HG03060 (cell line): ENCODE data around the gene OR6Y1.

Source experiments
- ATAC-seq: cut with Tn5 transposase; IDR thresholded peaks from one replicate; pipeline ENCODE4 v1.9.1; 2021; ENCODE audit warnings: low read depth, moderate number of reproducible peaks; ENCODE audit not compliant: unreplicated experiment

Gene OR6Y1, protein sequence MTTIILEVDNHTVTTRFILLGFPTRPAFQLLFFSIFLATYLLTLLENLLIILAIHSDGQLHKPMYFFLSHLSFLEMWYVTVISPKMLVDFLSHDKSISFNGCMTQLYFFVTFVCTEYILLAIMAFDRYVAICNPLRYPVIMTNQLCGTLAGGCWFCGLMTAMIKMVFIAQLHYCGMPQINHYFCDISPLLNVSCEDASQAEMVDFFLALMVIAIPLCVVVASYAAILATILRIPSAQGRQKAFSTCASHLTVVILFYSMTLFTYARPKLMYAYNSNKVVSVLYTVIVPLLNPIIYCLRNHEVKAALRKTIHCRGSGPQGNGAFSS

DNA sequence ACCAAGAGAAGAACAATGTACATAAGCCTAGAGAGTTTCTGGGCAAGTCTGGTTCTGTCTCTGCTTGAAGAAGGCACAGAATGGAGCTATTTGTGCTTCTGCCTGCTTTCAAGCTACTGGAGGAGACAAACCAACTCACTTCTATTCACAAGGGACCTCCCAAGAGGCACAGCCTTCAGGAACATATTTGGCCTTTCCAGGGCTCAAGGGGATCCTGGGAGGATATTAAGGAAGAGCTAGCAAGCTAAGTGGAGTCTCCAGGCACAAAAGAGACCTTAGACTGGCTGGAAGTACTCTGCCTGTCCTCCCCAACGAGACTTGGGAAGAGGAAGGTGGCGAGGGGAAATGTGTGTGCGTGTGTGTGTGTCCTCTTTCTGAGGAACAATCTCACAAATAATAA lies at the start of gene OR6Y1:
Gene OR6Y1, minus strand, starts transcription at position 54 of the 400 bp plus-strand sequence. CDS start 6,300 bp downstream, outside the sequence.
- no peak for ATAC-seq

DNA sequence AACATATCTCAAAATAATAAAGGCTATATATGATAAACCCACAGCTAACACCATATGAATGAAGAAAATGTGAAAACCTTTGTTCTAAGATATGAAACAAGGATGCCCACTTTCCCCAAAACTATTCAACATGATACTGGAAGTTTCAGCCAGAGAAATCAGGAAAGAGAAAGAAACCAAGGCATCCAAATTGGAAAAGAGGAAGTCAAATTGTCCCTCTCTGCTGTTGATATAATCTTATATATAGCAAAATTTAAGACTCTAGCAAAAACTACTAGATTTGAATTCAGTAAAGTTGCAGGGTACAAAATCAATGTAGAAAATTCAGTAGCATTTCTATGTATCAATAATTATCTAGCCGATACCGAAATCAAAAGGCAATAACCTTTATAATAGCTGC lies 46.5 kb upstream of the OR6Y1 start:
- ATAC-seq = no peak

DNA sequence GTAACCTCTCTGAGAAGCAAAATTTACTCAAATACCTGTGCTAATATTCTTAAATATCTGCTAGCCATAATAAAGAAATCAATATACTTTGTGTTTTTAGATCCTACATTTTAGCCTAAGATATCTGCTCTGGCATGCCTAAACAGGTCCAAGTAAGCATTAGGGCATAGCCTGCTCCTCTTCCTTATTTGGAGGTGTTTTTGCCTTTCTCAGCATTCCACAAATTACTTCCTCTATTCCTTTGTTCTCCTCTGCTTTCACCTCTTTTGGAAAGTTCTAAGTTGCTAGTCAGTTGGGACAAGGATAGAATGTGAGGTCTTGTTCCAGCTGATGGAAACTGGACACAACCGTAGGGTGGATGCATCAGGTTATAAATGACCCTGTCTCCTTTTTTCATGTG lies 32.7 kb upstream of the OR6Y1 start:
- no peak for ATAC-seq

DNA sequence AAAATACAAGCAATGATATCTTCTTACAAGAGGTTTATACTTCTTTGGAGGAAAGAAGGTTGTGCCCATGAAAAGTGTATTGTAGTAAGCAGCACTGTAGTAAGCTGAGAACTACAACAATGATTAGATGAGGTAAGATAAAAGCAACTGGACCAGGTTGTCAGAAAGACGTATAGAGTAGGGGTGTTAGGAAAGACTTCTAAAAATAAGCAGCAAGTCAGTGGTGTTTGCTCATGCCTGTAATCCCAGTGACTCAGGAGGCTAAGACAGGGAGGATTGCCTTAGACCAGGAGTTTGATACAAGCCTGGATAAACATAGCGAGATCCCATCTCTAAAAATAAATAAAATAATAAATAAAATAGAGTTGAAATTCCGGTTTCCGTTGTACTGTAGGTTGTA lies 29.8 kb upstream of the OR6Y1 start:
- no peak for ATAC-seq

DNA sequence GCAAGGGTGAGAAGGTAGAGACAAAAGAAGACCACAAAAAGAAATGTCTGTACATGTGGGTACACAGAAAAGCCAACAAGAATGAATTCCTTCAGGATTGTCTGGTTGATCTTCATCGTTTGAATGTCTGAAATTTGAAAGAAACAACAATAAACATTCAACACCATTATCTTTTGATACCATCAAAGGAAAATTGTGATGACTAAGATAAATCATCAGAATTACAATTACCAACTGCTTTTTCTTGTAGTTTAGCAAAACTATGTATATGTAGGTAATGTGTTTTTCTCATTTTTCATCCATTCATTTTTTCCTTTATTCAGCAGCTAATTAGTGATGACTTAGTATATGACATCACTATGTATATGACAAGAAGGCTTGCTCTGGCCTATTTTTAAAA lies 25.5 kb upstream of the OR6Y1 start, which contains the start of gene OR10X1:
Gene OR10X1, minus strand, starts transcription at position 167 of the 400 bp plus-strand sequence. Its CDS starts 0 bp downstream, at position 167.
- ATAC-seq = no peak

DNA sequence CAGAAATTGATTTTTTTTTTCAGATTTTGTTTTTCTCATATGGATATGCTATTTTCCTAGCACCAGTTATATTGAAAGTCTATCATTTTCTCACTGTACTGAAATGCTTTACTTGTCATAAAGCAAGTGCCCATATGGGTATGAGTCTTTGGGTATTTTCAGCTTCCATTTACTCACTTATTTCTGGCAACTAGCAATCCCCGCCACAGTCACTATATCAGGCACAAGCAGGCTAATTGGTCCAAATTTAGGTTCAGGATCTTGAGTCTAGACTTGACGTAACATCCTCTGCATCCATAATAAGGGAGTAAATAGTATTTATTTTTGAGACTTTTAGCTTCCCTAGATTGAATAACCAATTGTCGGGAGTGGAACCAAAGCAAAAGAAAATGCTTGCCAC lies 23.4 kb upstream of the OR6Y1 start:
- no peak for ATAC-seq

DNA sequence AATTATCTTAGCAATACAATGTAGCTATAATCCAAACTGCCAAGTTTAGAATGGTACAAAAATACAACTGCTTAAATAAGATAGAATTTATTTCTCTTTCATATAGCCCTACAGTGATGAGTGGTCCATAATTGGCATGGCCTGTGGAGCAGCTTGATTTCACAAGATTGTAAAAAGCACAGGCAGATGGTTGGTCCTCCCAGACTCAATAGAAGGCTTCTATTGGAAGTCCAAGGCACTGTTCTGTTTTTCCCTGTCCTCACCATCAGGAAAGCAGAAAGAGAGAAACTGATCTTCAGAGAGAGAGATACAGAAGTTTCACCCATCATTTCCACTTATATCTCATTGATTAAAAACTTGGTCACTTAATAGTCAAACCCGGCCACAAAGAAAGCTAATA lies 18.0 kb upstream of the OR6Y1 start:
- ATAC-seq = no peak

DNA sequence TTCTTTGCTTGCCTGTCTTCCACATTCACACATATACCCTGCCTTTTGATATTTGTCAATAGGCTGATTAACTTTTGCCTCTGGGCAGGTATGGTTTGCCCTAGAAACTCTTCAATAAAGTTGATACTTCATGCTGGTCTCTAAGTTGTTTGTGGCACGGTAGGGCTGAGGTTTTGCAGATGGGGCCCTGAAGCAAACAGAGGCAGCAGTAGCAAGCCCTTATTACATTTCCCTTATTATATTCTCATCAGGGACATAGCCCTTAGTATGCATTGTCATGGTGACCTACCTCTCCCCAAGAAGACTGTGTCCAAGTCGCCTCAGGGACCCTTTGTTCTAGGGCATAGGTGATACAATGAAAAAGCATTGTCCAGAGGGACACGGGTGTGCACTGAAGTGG lies 16.3 kb upstream of the OR6Y1 start, which contains the start of gene OR6P1:
Gene OR6P1, minus strand, starts transcription at position 101 of the 400 bp plus-strand sequence. CDS start 6,976 bp downstream, outside the sequence.
- ATAC-seq = no peak

DNA sequence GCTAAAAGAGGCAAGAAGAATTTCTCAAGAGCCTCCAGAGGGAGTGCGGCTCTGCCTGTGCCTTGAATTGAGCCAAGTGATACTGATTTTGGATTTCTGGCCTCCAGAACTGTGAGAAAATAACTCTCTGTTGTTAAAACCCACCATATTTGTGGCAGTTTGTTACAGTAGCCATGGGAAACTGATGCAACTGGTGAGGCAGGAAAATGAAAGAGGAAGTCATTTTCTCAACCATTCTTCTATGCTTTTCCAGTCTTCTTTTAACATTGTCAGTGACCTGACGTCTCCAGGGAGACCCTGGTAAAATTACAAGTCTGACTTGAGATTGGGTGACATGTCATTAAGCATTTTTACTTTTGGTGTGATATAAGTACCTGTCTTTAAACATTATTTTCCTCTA lies 10.4 kb upstream of the OR6Y1 start:
- no peak for ATAC-seq

DNA sequence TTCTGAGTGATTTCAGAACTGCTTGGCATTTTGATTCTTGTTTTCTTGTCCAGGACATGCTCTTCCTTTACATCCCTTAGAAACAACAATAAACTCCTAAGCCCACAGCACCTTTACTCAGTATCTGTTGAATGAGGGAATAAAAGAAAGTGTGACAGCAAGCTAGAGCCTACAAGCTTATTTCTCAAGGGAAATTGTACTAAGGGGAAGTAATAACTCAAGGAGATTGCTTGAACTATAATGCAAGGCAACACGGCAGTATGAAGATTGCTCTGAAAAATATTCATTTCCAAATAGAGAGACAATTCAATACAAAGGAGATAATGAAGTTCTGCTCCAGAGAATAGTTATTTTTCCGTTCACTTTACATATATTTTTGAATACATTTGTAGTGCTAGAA lies 9.6 kb upstream of the OR6Y1 start:
- no peak for ATAC-seq

DNA sequence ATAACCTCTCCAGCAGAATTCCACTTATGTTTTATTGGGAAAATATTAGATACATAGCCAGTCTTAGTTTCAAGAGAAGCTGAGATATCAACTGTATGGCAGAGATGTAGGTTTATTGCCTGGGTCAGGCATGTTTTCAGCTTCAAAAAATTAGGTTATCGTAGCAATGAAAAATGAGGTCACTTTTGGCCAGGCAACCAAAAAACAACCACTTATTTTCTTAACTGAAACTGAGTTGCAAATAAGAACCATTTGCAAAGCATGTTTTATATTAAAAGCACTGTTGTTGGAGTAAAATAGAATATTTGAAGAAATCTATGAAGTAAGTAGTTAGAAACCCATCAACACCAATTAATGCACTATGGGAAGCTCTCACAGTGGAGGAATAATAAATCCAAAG lies 5.5 kb upstream of the OR6Y1 start:
- ATAC-seq = no peak

DNA sequence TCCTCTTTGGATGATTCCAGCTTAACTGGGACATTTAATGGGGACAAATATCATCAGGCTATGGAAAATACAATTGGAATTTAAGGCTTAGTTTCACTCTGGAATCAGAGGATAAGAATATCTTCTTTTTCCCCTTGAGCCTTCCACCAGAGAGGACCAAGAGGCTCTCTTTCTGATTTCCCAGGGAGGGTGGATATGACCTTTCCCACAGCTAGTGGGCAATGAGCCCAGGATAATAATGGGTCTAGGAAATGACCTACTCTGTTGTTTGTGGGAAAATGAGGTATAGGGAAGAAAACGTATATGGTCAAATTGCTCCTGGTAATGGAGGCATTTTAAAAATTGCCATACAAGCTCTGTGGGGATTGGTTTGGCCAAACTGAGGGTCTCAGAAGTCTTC lies 1.9 kb downstream of the OR6Y1 start:
- no peak for ATAC-seq

DNA sequence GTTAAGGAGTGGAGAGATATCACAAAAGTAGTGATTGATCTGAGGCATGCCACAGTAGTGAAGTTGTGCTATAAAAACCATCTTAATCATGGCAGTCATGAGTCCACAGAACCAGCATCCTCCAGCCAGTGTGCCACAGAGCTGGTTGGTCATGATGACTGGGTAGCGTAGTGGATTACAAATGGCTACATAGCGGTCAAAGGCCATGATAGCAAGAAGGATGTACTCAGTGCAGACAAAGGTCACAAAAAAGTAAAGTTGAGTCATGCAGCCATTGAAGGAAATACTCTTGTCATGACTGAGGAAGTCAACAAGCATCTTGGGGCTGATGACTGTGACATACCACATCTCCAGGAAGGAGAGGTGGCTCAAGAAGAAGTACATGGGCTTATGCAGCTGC lies 6.7 kb downstream of the OR6Y1 start:
- no peak for ATAC-seq

DNA sequence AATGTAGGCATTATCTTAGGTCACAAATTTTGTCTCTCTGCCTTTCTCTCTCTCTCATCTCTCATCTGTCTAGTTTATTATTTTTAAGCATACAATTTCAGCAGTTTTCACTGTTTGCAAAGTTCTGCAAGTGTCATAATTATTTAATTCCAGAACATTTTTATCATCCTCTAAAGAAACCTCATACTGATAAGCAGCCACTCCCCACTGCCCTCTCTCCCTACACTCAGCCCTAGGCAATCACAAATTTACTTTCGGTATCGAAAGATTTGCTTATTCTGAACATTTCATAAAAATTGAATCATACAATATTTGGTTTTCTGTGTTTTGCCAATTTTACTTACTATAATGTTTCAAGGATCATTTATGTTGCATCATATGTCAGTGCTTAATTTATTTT lies 16.6 kb downstream of the OR6Y1 start:
- no peak for ATAC-seq

DNA sequence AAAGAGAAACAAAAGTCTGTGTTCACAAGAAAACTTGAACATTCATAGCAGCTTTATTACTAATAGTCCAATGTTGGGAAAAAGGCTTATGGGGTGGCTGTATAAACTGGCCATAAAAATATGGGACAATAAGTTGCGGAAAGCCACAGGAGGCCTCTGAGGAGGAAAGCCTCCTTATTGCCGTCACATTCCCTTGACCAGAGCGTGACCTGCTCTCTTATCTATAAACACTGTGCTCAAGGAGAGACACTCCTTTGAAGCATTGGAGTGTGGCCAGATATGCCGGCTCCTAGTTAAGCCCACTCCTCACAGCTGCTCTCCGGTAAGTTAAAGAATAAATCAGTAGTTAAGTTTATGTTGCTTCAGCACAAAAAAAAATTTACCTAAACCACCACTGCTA lies 19.7 kb downstream of the OR6Y1 start:
- ATAC-seq = no peak

DNA sequence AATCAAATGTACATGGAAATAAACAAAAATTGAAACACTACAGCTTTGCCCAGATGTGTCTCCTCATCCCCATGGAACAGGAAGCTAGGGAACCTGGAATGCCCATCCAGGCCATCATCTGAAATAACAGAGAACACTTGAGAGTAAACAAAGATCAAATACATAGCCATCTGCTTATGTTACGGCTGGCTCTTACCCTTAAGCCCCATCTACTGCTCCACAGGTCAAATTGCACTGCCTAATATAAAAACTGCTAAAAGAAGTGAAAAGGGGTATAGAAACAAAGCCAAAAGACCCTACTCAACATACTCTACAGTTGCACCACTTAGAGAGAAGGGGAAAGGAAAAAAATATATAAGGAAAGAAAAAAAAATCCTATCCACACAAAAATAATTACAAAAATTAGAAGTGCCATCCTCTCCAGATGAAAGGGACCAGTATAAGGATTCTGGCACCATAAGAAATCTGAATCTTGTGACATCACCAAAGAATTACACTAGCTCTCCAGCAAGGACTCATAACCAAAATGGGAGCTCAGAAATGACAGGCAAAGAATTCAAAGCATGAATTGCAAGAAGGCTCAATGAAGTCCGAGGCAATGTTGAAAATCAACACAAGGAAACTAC lies 26.9 kb downstream of the OR6Y1 start:
- no peak for ATAC-seq

DNA sequence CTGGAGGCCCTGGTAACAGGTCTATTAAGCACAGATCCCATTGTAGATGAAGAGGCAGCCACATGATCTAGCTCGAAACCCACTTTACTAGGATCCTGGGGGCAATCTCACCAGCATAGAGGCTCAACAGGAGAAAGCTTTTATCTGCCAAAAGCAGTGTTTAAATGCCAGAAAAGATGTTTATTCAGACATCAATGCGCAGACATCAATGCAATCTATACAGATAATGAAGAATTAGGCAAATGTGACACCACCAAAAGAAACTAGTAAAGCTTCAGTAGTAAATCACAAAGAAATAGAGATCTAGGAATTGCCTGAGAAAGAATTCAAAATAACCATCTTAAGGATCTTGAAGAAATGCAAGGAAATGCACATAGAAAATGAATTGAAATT lies 32.5 kb downstream of the OR6Y1 start:
- no peak for ATAC-seq

DNA sequence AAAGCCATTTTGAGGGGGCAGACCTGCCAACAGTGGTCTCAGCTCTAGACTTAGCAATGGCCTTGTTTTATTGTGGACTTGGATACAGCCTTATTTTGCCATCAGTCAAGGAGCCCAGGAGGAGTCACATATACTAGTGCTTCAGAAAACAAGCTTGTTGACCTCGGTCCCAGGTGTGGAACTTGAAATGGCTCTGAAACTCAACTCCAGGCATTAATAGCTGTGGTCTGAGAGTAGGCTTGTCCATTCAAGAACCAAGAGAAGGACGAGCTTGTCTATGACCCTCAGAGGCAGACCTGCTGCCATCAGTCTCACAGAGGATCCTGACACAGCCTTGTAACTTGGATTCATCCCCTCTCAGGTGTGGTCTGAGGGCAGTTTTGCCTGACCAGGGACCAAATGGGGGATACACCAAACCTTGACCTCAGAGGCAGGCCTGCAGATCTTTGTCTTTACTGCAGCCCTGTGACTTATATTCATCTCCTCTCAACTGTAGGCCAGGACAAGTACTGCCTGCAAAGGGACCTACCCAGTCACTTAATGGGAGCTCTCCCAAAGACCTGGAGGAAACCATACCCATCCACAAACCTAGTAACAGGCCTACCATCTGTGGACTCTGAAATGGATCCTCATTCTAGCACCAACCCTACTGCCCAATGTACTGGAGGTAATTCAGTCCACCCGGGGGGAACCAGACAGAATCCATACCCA lies 33.1 kb downstream of the OR6Y1 start:
- no peak for ATAC-seq

DNA sequence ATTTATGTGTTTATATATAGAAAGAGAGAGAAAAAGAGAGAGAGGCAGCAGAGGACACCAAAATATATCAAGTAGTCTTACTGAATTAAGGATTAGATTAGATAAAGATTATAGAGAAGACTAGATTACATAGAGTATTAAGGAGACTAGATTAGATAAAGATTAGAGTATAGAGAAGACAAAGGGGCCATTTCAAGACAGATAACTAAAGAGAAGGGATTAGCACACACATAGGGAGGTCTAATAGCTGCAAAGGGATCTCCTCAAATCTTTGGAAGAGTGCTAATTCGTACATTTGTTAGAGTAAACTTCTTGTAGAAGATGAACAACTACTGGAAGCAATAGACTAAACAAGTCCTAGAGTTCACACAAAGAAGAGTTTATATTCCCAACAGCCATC lies 34.2 kb downstream of the OR6Y1 start:
- ATAC-seq = no peak

DNA sequence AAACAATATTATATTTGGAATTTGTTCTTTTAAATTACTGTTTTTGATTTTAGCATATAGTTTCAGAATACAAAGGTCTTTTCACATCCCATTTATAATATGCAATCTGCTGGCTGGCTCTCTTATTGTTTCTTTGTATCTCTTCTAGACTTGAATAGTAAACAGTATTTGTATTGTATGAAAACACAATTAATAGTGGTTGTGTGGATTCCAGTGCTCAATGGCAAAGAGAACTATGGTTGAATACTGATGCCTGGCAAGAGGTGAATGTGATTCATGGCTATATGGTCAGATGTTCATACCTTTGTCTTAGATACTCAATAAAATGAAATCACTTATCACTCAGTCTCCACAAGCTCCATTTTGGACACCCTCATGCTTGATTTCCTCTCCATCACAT lies 37.2 kb downstream of the OR6Y1 start:
- ATAC-seq = no peak

DNA sequence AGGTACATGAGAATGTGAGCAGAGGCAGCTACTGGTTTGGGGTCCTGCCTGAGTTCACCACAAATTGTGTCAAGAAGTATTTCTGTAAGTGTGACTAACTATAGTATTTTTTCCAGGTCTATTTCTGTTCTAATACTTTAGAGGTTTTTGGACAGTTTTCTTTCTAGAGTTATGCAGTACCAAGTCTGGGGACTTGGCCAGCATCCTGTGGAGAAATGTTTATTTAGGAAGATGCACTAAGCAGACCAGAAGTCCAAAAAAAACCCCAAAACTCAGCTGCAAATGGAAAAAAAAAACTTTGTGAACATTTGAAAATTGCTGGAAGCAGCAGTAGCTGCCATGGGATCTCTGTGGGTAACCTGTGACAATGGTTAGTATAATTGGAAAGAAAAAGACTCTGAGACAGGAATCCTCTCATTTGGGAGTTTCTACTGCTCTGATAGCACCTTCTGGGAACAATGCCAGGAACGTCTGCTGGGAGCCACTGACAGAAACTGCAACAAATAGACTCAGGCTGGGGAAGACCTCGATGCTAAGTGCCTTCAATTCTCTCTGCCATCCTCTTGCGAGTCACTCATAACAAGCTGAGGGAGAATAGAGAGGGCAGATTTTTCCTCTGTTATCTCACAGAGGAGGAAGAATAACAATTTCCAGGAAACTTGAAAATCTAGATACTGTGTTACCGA lies 44.6 kb downstream of the OR6Y1 start:
- no peak for ATAC-seq
